ENCODE measurements around the gene UBE2QL1.

Gene UBE2QL1

GRCh38 chr5:6447384-6448140, 1.1 kb upstream of the UBE2QL1 start:
- peaks cover 27% of the 10 kb centered on the region for H3K27me3 ChIP-seq (replicated peaks)
- H3K4me3 ChIP-seq (ENCODE audit: low read depth, low read length), result no peak overlapping the region
- no peak for TF ChIP-seq CTCF (IDR thresholded peaks at IDR 0.05; ENCODE audit: low read depth, low read length, missing control alignments)
- in situ Hi-C loops (cut with HindIII; ENCODE audit: low pct_ligation_motif_present, low sequenced_read_pairs), result no loop called here
- DNase-seq, result no peak
- no peaks in the 10 kb centered on the region for H3K36me3 ChIP-seq (replicated peaks)
- H3K27ac ChIP-seq, result no peak overlapping the region

GRCh38 chr5:6448141-6448491, 543 bp upstream of the UBE2QL1 start:
- DNase-seq, result no peak
- in situ Hi-C loops (cut with HindIII; ENCODE audit: low pct_ligation_motif_present, low sequenced_read_pairs), result no loop called here
- Histone ChIP-seq H3K27me3 (replicated peaks) (peaks cover 31% of the 10 kb centered on the region), H3K4me3 (ENCODE audit: low read depth, low read length) (no peak overlapping the region), H3K36me3 (replicated peaks) (no peaks in the 10 kb centered on the region), H3K27ac (no peak overlapping the region)
- TF ChIP-seq CTCF (IDR thresholded peaks at IDR 0.05; ENCODE audit: low read depth, low read length, missing control alignments), result no peak

DNA sequence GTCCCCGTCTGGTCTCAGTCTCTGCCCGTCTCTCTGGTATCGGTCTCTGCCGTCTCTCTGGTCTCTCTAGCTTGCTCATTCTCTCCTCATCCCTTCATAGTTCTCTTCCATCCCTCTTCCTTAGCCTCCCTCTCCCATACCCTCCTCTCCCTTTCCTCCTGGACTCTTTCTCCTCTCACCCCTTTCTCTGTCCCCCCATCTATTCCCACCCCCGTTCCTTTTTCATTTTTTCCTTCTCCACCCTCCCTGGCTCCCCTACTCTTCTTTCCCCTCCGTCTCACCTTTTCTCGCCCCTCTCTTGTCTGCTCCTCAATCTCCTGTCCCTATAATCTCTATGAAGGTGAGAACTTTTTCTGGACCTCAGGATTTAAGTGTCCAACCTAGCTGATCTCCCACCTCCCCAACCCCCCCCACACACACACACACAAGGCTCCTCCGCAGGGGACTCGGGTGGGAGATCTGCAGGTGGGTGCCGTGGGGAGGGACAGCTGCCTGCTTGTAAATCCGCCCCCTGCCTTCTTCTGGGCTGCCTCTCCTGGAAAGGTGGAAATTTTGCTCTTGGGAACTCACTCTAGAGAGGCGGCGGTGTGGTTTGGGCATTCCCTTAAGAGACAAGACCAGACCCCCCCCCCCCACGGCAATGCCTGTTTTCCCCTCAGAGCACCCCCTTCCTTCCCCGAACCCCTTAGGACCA, 953 bp downstream of the UBE2QL1 start:
- no peak overlapping the region for H3K4me3 ChIP-seq (ENCODE audit: low read depth, low read length)

GRCh38 chr5:6450319-6450833, 1.7 kb downstream of the UBE2QL1 start:
- Histone ChIP-seq H3K27ac (no peak overlapping the region), H3K27me3 (replicated peaks) (peaks cover 31% of the 10 kb centered on the region), H3K4me3 (ENCODE audit: low read depth, low read length) (no peak overlapping the region), H3K36me3 (replicated peaks) (no peaks in the 10 kb centered on the region)
- DNase-seq, result no peak
- in situ Hi-C loops (cut with HindIII; ENCODE audit: low pct_ligation_motif_present, low sequenced_read_pairs), result no loop called here
- no peak for TF ChIP-seq CTCF (IDR thresholded peaks at IDR 0.05; ENCODE audit: low read depth, low read length, missing control alignments)

More for the DNA sequence above, 953 bp downstream of the UBE2QL1 start:
- no peak overlapping the region for H3K27ac ChIP-seq
- in situ Hi-C loops (cut with HindIII; ENCODE audit: low pct_ligation_motif_present, low sequenced_read_pairs), result no loop called here
- no peak for DNase-seq
- no peak for TF ChIP-seq CTCF (IDR thresholded peaks at IDR 0.05; ENCODE audit: low read depth, low read length, missing control alignments)
- H3K27me3 ChIP-seq (replicated peaks), result peaks cover 31% of the 10 kb centered on the region
- H3K36me3 ChIP-seq (replicated peaks), result no peaks in the 10 kb centered on the region

DNA sequence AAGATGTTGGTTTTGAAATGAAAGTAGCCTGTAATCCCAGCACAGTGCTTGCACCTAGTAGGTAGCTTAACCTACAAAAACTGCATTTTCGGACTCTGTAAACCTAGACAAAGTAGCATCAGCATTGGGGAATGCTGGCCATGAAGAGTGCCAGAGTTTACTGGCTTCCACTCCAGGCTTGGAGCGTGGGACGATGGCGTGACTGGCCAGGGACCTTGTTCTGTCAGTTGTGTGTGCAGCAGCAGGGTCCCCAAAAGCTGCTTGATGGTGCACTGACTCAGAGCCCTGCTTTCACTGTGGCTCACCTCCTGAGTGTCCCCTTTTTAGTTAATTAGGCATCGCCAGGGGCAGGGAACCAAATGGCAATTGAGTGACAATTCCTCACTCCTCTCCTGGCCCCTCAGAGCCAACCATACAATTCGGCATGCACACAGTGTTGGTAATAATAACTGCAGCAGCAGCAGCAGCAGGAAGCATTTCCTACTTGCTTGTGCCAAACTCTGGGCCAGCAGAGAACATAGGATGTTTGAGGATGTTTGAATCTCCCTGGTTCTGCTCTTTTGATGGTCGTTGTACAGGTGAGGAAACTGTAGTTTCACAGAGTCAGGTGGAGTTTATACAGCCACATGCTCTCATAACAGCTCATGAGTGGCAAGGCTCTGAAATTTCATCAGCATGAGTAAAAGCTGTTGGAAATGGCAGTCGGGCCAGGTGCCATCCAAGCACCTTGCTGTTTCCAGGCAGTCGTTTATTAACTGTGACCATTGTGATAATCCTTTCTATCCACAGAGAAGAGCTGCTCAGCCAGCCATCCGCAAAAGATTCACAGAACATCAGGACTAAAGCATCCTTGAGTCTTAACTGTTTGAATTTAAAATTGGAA, 4.2 kb downstream of the UBE2QL1 start:
- DNase-seq, result no peak
- H3K27me3 ChIP-seq (replicated peaks), result peaks cover 31% of the 10 kb centered on the region

More for the DNA sequence above, 4.2 kb downstream of the UBE2QL1 start:
- Histone ChIP-seq H3K4me3 (ENCODE audit: low read depth, low read length) (no peak overlapping the region), H3K36me3 (replicated peaks) (no peaks in the 10 kb centered on the region), H3K27ac (no peak overlapping the region)
- in situ Hi-C loops (cut with HindIII; ENCODE audit: low pct_ligation_motif_present, low sequenced_read_pairs), result no loop called here
- TF ChIP-seq CTCF (IDR thresholded peaks at IDR 0.05; ENCODE audit: low read depth, low read length, missing control alignments), result no peak
